HG03460 (cell line): Measurements from ENCODE around the gene RPAP3.

Source experiments
- ATAC-seq: cut with Tn5 transposase; IDR thresholded peaks from one replicate; pipeline ENCODE4 v1.9.1; 2021; ENCODE audit not compliant: unreplicated experiment

RPAP3 gene

GRCh38 chr12:47743311-47743860 is 37.6 kb upstream of the RPAP3 start:
- ATAC-seq, result no peak

GRCh38 chr12:47742253-47742825 is 36.5 kb upstream of the RPAP3 start:
- ATAC-seq, result no peak

DNA sequence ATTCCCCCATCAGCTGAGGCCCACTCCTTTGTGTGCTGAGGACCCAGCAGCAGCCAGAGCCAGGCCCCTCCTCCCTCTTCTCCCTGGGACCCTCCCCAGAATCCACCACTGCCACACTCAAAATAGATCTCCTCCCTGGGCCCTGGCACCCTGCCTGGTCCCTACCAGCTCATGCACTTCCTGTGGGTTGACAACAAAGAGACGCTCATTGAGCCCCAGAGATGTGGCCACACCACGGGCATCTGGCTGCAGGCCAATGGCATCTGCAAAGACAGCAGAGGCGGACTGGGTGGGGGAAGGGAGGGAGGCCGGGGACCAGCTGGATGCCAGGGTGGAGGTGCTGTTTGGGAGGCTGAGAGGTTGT is 35.5 kb upstream of the RPAP3 start:
- ATAC-seq, result peak; percentile 42

DNA sequence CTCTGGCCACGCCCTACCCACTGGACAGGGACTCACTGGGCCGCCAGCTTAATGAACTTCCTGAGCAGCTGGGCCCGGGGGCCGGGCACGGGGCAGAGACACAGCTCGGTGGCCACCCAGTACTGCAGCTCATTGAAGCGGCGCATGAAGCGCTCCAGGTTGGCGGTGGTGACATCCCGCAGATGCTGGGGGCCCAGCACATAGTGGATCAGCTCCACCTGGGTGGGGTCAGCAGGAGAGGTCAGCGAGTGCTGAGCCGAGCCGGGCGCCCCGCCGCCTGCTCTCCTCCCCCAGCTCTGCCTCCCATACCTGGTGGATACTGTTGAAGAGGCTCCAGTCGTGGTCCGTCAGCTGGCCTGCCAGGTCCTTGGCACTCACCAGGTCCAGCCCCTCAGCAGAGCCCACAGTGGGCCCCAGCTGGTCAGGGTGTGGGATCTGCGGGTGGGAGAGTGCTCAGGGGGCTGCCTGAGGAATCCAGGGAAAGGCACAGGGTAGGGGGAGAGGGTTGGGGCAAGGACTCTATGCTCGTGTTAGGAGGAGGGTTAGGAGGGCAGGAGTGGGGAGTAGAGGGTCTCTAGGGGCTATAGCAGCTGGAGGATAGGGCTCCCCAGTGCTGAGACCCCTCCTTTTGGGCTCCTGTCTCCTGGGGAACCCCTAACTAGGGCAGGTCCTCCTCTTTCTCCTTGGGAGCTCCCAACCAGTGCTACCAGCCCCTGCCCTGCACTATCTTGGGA is 34.9 kb upstream of the RPAP3 start:
- ATAC-seq, result peak; percentile 48

GRCh38 chr12:47739979-47740378 is 34.1 kb upstream of the RPAP3 start:
- ATAC-seq, result peak; percentile 61

- no peak for ATAC-seq
These were observed 33.5 kb upstream of the RPAP3 start for GRCh38 chr12:47739297-47739696.

DNA sequence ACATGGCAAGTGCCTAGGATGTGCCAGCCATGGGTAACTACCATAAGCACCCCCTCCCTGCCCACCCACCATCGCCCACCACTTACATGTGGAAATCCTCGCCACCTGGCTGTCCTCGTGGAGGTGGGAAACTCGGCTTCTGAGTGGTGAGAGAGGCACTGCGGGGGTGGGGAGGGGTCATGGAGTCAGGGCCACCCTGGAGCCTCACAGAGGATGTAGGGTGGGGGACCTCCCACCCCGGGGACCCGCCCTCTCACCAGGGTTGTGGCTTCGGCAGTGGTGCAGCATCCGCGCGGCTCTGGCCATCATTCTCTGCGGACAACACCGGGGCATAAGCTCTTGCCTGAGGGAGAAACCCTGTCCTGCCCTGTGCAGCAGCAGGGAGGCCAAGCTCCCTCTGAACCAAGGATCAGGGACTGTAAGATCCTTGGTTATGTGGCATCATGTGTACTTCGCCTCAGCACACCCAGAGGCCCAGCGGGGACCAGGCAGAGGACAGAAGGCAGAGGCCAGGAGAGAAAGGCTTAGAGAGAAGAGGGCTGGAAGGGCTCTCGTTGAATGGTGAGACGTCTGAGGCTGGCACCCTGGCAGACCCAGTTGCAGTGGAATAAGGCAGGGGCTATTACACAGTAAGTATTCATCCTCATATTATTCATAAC is 32.2 kb upstream of the RPAP3 start:
- ATAC-seq, result no peak

DNA sequence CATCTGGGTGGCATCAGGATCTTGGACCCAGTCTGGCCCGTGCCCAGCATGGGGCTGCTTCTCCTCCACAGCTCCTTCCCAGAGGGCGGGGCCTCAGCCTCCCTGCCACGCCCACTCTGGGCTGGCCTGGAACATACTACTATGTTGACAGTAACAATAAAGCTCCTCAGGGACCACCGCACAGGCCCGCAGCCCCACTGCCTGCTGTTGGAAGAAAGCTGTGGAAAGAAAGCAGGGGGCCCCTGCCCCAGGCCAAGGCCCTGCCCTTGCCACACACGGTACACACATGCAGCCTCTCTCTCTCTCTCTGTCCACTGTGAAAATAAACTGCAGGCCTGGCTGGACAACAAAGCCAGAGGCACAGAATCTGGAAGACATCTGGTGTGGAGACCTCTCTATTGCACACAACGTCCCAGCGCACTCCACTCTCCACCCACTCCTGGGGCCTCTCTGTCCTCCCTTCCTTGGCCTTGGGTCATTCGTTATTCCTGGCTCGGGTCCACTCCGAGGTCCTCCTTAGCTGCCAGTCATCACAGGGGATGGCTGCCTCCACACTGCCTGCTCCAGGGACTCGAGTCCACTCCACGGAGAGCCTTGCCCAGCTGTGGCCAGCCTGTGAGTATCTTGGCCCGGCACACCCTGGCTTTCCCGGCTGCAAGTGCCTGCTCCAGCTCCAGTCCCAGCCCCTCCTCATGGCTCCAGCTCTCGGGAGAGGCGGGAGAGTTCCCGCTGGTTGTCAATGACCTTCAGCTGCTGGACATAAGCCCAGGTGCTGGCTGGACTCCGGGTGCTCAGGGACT is 31.2 kb upstream of the RPAP3 start:
- ATAC-seq, result no peak

DNA sequence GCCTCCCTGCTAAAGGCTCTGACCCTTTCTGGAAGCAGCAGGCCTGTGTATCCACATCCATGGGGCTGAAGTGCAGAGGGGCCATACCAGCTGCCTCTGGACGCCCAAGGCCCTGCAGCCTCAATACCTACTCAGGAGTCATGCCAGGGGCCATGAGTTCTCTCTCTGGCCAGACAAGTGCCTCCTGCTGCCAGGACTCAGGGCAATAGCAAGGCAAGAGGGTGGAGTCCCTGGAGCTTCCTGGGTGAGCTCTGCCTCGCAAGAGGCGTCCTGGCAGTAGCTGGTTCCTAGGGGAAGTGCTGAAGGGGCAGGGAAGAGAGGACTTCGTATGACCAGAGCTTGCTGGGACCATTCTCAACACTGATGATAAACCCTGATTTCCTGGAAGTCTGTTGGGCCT is 30.4 kb upstream of the RPAP3 start:
- no peak for ATAC-seq

DNA sequence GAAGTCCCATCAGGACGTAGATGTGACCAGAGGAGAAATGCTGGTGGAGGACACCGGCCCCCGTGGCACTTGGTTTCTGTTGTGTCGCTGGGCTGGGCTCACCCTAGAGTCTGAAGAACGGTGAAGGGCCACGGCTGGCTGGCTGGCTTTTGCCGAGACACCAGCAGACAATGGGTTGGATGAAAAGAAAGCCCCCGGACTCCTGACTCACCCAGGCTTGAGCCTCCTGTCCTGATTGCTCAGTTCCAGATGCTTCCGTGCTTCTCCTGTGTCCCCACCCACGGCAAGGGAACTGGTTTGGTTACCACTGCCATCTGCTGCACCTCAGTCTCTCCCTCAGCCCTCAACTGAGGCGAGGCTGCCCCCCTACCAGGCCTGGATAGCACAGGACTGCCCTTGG is 29.8 kb upstream of the RPAP3 start:
- no peak for ATAC-seq

DNA sequence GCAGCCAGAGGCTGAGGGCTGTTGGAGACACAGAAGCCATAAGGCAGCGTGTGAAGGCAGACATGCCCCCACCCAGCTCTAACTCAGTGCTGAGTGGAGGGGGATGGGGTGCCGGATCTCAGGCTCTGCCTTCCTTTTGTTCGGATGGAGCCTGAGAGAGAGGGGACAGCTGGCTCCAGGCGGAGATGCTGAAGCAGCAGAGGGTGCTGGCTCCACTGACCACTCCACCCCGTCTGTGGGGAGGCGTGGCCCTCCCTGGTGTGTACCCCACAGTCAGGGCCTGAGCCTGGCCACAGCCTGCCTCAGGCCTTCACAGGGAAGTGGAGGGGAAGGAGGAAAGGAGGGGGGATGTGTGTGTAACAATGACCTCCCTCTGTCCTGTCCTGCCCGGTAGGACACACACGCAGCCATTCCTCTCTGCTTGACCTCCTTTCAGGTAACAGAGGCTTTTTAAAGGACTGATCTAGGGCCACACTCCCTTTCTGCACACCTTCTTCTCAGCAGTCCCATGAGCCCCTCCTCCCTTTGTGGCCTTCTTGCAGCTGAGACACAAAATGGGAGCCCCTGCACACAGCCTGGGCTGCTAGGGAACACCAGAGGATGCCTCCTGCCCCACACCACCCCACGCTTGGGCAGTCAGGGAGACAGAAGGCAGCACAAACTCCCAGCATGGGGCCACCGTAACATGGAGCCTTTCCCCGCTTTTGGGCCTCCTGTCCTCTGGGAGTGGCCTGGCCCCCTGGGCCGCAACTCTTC is 29.1 kb upstream of the RPAP3 start:
- no peak for ATAC-seq

DNA sequence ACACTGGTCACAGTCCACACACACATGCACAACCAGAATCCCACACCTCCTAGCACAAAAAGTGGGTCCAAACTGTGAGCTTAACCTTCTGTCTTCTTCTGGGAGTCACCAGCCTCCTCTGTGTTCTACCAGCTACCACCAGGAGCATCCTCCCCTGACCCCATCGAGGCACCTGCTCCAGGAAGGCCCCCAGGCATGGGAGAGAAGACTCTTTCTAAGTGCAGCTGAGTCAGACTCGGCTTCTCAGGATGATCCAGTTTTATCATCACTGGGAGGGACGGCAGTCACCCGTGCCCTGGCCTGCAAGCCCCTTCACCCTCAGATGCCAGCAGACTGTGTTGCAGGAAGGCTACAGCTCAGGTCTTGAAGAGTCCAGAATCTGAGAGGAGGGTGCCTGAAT is 27.3 kb upstream of the RPAP3 start:
- no peak for ATAC-seq

- no peak for ATAC-seq
These were observed 26.7 kb upstream of the RPAP3 start for GRCh38 chr12:47732504-47732903.

DNA sequence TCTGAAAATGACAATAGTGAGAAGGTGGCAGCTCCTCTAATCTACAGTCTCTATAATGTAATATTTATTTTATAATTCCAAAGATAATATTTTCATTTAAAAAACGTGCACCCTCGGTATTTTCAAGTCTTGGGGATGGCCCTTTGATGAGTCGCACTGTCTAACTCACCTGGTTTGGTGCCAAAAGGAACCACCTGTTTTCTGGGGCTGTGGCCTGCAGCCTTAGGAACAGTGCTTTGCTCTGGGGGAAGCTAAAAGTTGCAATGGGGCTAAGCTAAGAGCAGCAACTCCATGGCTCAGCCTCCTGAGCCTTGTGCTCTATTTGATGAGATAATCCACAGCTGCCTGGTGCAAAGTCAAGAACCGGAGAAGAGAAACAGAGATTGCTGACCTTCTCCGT is 25.9 kb upstream of the RPAP3 start:
- ATAC-seq, result no peak

GRCh38 chr12:47730341-47730744 is 24.5 kb upstream of the RPAP3 start:
- no peak for ATAC-seq

- ATAC-seq, result no peak
These were observed 23.4 kb upstream of the RPAP3 start for GRCh38 chr12:47729233-47729632.

DNA sequence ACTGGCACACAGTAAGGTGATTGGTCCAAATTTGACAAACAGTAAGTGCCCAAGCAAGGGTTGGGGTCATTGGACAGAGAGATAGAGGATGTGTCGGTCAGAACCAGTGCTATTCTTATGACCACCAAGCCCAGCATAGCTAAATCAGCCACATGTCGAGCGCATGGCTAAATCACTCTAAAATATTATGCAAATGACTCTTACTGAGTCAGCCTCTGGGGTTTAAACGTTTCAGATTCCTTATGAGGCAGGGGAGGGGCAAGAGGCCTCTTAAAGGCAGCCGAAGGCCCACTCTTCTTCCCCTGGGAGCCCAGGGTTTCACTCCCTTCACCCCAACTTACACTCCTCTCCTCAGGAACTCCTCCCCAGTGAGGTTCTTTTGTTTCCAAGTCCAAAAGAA is 20.1 kb upstream of the RPAP3 start:
- peak; percentile 75 for ATAC-seq

GRCh38 chr12:47725091-47725772 is 19.4 kb upstream of the RPAP3 start, which contains the start of gene ENDOU:
ENDOU (minus strand) TSS chr12:47725490; CDS start chr12:47725413, 77 bp downstream.
- no peak for ATAC-seq

- ATAC-seq, result no peak
These were observed 17.3 kb upstream of the RPAP3 start for GRCh38 chr12:47722941-47723631.
